ENCODE measurements around the gene POGLUT2.

POGLUT2 gene

GRCh38 chr13:102798581-102799425 is at the start of gene POGLUT2, which contains the start of gene BIVM:
POGLUT2 (minus strand) TSS chr13:102798976; CDS start chr13:102798670, 306 bp downstream.
BIVM (plus strand) TSS chr13:102799119; CDS start chr13:102807268, 8,149 bp downstream.
- H3K4me1 Mint-ChIP-seq (ENCODE audit: low read depth) = peaks cover 32% of the 10 kb centered on the region
- H3K4me3 Mint-ChIP-seq = peak within 1 kb of the TSS; percentile 88
- DNase-seq = peak; percentile 83
- peaks cover 30% of the 10 kb centered on the region for H3K27me3 Mint-ChIP-seq
- peaks cover 16% of the 10 kb centered on the region for H3K36me3 Mint-ChIP-seq (ENCODE audit: low read depth)
- peak within 1 kb of the TSS; percentile 85 for H3K27ac Mint-ChIP-seq
- no peaks in the 10 kb centered on the region for H3K9me3 Mint-ChIP-seq

GRCh38 chr13:102847272-102848234 is 48.8 kb upstream of the POGLUT2 start:
- H3K9me3 Mint-ChIP-seq = no peaks in the 10 kb centered on the region
- no peak for DNase-seq
- H3K4me3 Mint-ChIP-seq = peak overlapping the region; percentile 90
- H3K36me3 Mint-ChIP-seq (ENCODE audit: low read depth) = peaks cover 55% of the 10 kb centered on the region
- H3K27ac Mint-ChIP-seq = peak overlapping the region; percentile 96
- no peaks in the 10 kb centered on the region for H3K27me3 Mint-ChIP-seq
- H3K4me1 Mint-ChIP-seq (ENCODE audit: low read depth) = peaks cover 45% of the 10 kb centered on the region

- H3K36me3 Mint-ChIP-seq (ENCODE audit: low read depth) = peaks cover 46% of the 10 kb centered on the region
- peaks cover 40% of the 10 kb centered on the region for H3K4me1 Mint-ChIP-seq (ENCODE audit: low read depth)
- peak overlapping the region; percentile 90 for H3K4me3 Mint-ChIP-seq
- H3K27ac Mint-ChIP-seq = peak overlapping the region; percentile 96
- peak; percentile 66 for DNase-seq
- H3K27me3 Mint-ChIP-seq = no peaks in the 10 kb centered on the region
- no peaks in the 10 kb centered on the region for H3K9me3 Mint-ChIP-seq
Measured at GRCh38 chr13:102846261-102847015, 47.7 kb upstream of the POGLUT2 start.

- H3K4me1 Mint-ChIP-seq (ENCODE audit: low read depth) = peaks cover 40% of the 10 kb centered on the region
- H3K27ac Mint-ChIP-seq = peak within 1 kb of the TSS; percentile 96
- no peaks in the 10 kb centered on the region for H3K27me3 Mint-ChIP-seq
- peak within 1 kb of the TSS; percentile 90 for H3K4me3 Mint-ChIP-seq
- H3K36me3 Mint-ChIP-seq (ENCODE audit: low read depth) = peaks cover 49% of the 10 kb centered on the region
- H3K9me3 Mint-ChIP-seq = no peaks in the 10 kb centered on the region
- DNase-seq = peak; percentile 97
Measured at GRCh38 chr13:102845630-102846260, 47.0 kb upstream of the POGLUT2 start, which contains the start of gene ERCC5. ERCC5 (plus strand) TSS chr13:102846032; CDS start chr13:102846267, 235 bp downstream.

- no peaks in the 10 kb centered on the region for H3K9me3 Mint-ChIP-seq
- no peaks in the 10 kb centered on the region for H3K27me3 Mint-ChIP-seq
- peak overlapping the region; percentile 96 for H3K27ac Mint-ChIP-seq
- H3K4me1 Mint-ChIP-seq (ENCODE audit: low read depth) = peaks cover 35% of the 10 kb centered on the region
- no peak for DNase-seq
- H3K4me3 Mint-ChIP-seq = peak overlapping the region; percentile 90
- peaks cover 46% of the 10 kb centered on the region for H3K36me3 Mint-ChIP-seq (ENCODE audit: low read depth)
Measured at GRCh38 chr13:102845289-102845629, 46.5 kb upstream of the POGLUT2 start.

GRCh38 chr13:102839462-102839861 is 40.7 kb upstream of the POGLUT2 start:
- Mint-ChIP-seq H3K4me1 (ENCODE audit: low read depth) (peaks cover 2% of the 10 kb centered on the region), H3K36me3 (ENCODE audit: low read depth) (peaks cover 36% of the 10 kb centered on the region), H3K27ac (no peak overlapping the region), H3K27me3 (no peaks in the 10 kb centered on the region), H3K4me3 (no peak overlapping the region), H3K9me3 (no peaks in the 10 kb centered on the region)
- no peak for DNase-seq

GRCh38 chr13:102838982-102839381 is 40.2 kb upstream of the POGLUT2 start:
- H3K27ac Mint-ChIP-seq = no peak overlapping the region
- no peaks in the 10 kb centered on the region for H3K27me3 Mint-ChIP-seq
- H3K36me3 Mint-ChIP-seq (ENCODE audit: low read depth) = peaks cover 40% of the 10 kb centered on the region

GRCh38 chr13:102838273-102838672 is 39.5 kb upstream of the POGLUT2 start:
- no peak for DNase-seq
- H3K4me1 Mint-ChIP-seq (ENCODE audit: low read depth) = no peaks in the 10 kb centered on the region
- no peaks in the 10 kb centered on the region for H3K9me3 Mint-ChIP-seq
- H3K36me3 Mint-ChIP-seq (ENCODE audit: low read depth) = peaks cover 45% of the 10 kb centered on the region
- H3K27ac Mint-ChIP-seq = no peak overlapping the region
- H3K4me3 Mint-ChIP-seq = no peak overlapping the region
- H3K27me3 Mint-ChIP-seq = no peaks in the 10 kb centered on the region

More at GRCh38 chr13:102838982-102839381, 40.2 kb upstream of the POGLUT2 start:
- H3K9me3 Mint-ChIP-seq = no peaks in the 10 kb centered on the region
- H3K4me3 Mint-ChIP-seq = no peak overlapping the region
- H3K4me1 Mint-ChIP-seq (ENCODE audit: low read depth) = no peaks in the 10 kb centered on the region
- no peak for DNase-seq

- DNase-seq = no peak
- H3K4me1 Mint-ChIP-seq (ENCODE audit: low read depth) = no peaks in the 10 kb centered on the region
- H3K36me3 Mint-ChIP-seq (ENCODE audit: low read depth) = peaks cover 51% of the 10 kb centered on the region
- no peak overlapping the region for H3K4me3 Mint-ChIP-seq
- H3K9me3 Mint-ChIP-seq = no peaks in the 10 kb centered on the region
- no peaks in the 10 kb centered on the region for H3K27me3 Mint-ChIP-seq
- no peak overlapping the region for H3K27ac Mint-ChIP-seq
Measured at GRCh38 chr13:102836471-102836870, 37.7 kb upstream of the POGLUT2 start.

GRCh38 chr13:102830646-102831045 is 31.9 kb upstream of the POGLUT2 start:
- DNase-seq = no peak
- Mint-ChIP-seq H3K36me3 (ENCODE audit: low read depth) (peaks cover 40% of the 10 kb centered on the region), H3K27ac (no peak overlapping the region), H3K4me1 (ENCODE audit: low read depth) (no peaks in the 10 kb centered on the region), H3K4me3 (no peak overlapping the region), H3K27me3 (no peaks in the 10 kb centered on the region), H3K9me3 (no peaks in the 10 kb centered on the region)

GRCh38 chr13:102825921-102826706 is 27.3 kb upstream of the POGLUT2 start:
- H3K9me3 Mint-ChIP-seq = no peaks in the 10 kb centered on the region
- H3K27ac Mint-ChIP-seq = no peak overlapping the region
- H3K27me3 Mint-ChIP-seq = no peaks in the 10 kb centered on the region
- H3K4me3 Mint-ChIP-seq = no peak overlapping the region
- H3K4me1 Mint-ChIP-seq (ENCODE audit: low read depth) = no peaks in the 10 kb centered on the region
- no peak for DNase-seq
- H3K36me3 Mint-ChIP-seq (ENCODE audit: low read depth) = peaks cover 45% of the 10 kb centered on the region

- H3K27ac Mint-ChIP-seq = no peak overlapping the region
- no peaks in the 10 kb centered on the region for H3K9me3 Mint-ChIP-seq
- no peak overlapping the region for H3K4me3 Mint-ChIP-seq
- H3K27me3 Mint-ChIP-seq = no peaks in the 10 kb centered on the region
- H3K36me3 Mint-ChIP-seq (ENCODE audit: low read depth) = peaks cover 50% of the 10 kb centered on the region
- DNase-seq = no peak
- no peaks in the 10 kb centered on the region for H3K4me1 Mint-ChIP-seq (ENCODE audit: low read depth)
Measured at GRCh38 chr13:102825400-102825799, 26.6 kb upstream of the POGLUT2 start.

GRCh38 chr13:102817907-102818306 is 19.1 kb upstream of the POGLUT2 start:
- no peaks in the 10 kb centered on the region for H3K9me3 Mint-ChIP-seq
- no peaks in the 10 kb centered on the region for H3K27me3 Mint-ChIP-seq
- H3K36me3 Mint-ChIP-seq (ENCODE audit: low read depth) = peaks cover 50% of the 10 kb centered on the region
- no peak for DNase-seq
- H3K4me1 Mint-ChIP-seq (ENCODE audit: low read depth) = peaks cover 11% of the 10 kb centered on the region
- no peak overlapping the region for H3K4me3 Mint-ChIP-seq
- no peak overlapping the region for H3K27ac Mint-ChIP-seq

Measured in activated T-cell treated with anti-CD3 and anti-CD28 coated beads, Interleukin-2, amount 50 U/mL, for 24 hours (primary cell).